SIG-M5 treated with dmso at 0.1 percent for 504 hours (cell line): ENCODE measurements around the gene ALPK3.
A peak's percentile ranks its signal among the peaks of the same experiment; 100 is the strongest.

Experiments used
- DNase-seq: peaks from one replicate; lab custom pipeline; 2025; ENCODE audit not compliant: unreplicated experiment; lab: John Stamatoyannopoulos, UW

The ALPK3 gene

DNA sequence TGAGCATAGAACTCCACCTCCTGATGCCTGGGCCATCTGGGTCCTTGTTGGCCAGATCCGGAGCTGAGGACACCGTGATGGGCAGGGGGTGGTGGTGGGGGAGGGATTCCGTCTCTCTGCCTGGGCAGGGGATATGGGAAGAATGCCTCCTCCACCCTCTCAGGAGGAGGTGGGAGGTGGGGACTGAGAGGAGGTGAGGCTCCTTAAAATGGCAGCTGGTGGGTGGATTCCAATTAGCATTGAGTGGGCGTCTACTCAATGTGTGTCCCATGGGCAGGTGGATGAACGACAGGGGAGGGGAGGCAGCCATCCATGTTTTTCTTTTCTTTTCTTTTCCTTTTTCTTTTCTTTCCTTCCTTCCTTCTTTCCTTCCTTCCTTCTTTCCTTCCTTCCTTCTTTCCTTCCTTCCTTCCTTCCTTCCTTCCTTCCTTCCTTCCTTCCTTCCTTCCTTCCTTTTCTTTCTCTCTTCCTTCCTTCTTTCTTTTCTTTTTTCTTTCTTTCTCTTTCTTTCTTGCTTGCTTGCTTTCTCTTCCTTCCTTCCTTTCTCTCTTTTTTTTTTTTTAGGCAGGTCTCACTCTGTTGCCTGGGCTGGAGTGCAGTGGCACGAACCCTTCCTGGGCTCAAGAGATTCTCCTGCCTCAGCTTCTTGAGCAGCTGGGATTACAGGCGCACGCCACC lies 72.3 kb downstream of the ALPK3 start:
- no peak for DNase-seq

GRCh38 chr15:84889991-84890669 lies 73.0 kb downstream of the ALPK3 start:
- DNase-seq = no peak

DNA sequence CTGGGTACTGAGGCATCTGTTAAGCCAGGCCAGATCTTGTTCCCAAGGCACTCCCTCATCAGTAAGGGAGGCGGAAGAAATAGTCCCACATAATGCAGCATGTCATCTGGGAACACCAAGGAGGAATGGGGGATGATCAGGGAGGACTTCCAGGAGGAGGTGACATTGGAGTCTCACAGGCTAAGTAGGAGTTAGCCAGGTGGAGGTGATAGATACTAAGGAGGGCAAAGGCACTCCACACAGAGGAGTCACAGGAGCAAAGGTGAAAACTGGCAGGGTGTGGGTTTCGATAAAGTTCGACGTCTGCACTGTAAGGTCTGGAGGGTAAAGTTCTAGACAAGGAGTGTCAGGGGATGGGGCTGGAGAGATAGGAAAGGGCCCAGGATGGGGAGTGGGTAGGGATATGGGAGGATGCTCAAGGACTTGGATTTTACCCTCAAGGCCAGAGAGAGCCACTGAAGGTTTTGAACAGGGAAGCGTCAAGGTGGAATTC lies 73.6 kb downstream of the ALPK3 start:
- DNase-seq = no peak

DNA sequence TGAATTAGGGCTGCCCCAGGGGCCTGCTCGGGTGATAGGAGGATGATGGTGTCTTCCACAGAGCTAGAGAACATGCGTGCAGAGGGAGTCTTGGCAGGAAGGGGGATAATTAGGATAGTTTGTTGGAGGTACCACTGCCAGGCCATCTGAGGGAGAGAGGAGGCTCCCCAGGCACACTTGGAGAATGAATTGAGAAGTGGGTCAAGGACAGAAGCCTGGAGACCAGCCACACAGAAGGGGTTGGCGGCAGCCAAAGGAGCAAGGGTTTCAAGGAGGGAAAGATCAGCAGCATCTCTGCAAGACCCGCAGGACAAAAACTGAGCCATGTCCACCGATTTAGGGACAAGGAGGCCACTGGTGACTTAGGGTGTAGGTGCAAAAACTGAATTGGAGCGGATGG lies 74.2 kb downstream of the ALPK3 start:
- DNase-seq = no peak

DNA sequence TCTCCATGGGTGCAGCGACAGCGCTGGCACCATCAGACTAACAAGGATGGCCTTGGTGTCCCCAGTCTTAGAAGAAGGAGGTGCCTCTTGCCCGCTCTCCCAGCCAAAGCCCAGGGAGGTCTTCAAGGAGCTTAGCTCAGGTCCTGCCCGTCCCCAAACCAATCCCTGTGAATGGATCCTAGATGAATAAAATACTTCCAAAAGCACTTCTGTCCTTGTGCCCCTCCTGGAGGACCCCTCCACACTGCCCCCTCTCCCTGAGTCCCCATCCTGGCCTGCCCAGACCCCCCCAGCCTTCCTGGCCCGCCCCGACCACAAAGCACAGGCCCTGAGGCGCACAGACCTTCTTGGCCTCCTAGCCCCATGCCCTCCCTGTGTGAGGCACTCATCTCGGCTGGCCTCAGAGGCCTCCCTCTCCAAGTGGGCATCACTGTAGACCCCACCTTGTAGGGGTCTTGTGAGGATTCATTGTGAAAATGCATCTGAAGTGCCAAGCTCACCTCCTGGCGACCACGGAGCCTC lies 75.7 kb downstream of the ALPK3 start:
- DNase-seq = no peak

- DNase-seq = no peak
These were observed 76.5 kb downstream of the ALPK3 start for GRCh38 chr15:84893607-84894006.

- peak; percentile 24 for DNase-seq
These were observed 77.7 kb downstream of the ALPK3 start for GRCh38 chr15:84894736-84895425.

GRCh38 chr15:84898761-84899160 lies 81.6 kb downstream of the ALPK3 start:
- no peak for DNase-seq

DNA sequence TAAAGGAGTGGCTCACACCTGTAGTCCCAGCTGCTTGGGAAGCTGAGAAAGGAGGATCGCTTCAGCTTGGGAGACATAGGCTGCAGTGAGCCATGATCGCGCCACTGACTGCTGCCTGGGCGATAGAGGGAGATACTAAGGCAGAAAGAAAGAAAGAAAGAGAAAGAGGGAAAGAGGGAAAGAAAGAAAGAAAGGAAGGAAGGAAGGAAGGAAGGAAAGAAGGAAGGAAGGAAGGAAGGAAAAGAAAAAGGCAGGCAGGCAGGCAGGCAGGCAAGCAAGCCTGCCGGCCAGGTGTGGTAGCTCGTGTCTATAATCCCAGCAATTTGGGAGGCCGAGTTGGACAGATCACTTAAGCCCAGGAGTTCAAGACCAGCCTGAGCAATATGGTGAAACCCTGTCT lies 82.6 kb downstream of the ALPK3 start:
- DNase-seq = no peak

- no peak for DNase-seq
These were observed 84.4 kb downstream of the ALPK3 start for GRCh38 chr15:84901540-84901939.

DNA sequence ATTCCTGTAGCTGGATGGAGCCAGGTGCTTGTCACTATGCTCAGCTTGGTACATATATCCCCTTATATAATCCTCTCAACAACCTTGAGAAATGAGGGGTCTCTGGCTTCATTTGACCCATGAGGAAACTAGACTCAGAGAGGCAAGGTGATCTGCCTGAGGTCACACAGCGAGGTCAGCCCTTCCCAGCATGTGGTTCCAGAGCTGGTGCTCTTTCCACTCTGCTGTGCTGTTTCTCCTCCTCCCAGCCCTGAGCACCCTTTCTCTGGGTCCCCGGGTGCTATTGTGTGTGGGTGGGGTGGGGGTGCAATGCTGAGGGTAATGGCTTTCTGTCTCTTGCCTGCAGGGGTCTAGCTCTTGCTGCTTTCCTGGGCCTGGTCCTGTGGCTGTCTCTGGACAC lies 86.6 kb downstream of the ALPK3 start:
- no peak for DNase-seq

- no peak for DNase-seq
These were observed 87.3 kb downstream of the ALPK3 start for GRCh38 chr15:84904419-84904818.

GRCh38 chr15:84905016-84905916 lies 88.1 kb downstream of the ALPK3 start:
- DNase-seq = no peak

GRCh38 chr15:84907731-84908130 lies 90.6 kb downstream of the ALPK3 start:
- DNase-seq = no peak

DNA sequence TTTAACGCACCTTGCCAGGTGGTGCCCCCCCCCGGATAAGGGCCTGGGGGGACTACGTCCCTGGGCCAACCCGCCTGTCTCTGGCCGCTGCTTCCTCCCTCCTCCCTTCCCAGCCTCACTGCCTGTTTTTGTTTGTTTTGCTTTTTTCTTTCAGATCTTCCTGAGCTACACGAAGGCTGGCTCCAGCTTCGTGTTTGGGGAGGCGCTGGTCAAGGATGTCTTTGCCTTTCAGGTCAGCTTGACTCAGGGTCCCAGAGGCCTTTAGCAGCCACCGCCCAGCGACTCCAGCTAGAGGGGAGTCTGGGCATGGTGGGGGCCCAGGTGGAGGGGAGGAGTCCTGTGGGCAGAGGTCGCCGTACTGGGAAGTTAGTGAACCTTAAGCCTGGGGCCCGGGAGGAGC lies 91.4 kb downstream of the ALPK3 start:
- no peak for DNase-seq

GRCh38 chr15:84909029-84909428 lies 91.9 kb downstream of the ALPK3 start:
- DNase-seq = no peak

DNA sequence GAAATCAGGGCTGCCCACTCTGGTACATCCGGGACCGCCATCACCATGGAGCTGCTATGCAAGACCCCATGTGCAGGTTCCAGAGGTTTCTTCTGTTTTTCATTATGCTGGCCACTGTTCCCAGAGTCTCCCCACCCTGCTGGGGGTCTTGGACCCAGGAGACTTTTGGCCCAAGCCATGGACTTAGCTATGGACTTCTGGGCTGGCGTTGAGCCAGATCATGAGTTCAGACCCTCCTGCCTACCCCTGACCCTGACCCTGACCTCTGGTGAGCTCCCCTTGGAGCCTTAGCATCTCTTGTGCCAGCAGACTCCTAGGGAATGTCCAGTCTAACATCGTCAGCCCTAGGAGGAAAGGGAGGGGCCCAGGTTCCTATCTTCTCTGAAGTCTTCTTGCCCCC lies 92.6 kb downstream of the ALPK3 start:
- DNase-seq = no peak

- DNase-seq = no peak
These were observed 93.9 kb downstream of the ALPK3 start for GRCh38 chr15:84910928-84911623.

DNA sequence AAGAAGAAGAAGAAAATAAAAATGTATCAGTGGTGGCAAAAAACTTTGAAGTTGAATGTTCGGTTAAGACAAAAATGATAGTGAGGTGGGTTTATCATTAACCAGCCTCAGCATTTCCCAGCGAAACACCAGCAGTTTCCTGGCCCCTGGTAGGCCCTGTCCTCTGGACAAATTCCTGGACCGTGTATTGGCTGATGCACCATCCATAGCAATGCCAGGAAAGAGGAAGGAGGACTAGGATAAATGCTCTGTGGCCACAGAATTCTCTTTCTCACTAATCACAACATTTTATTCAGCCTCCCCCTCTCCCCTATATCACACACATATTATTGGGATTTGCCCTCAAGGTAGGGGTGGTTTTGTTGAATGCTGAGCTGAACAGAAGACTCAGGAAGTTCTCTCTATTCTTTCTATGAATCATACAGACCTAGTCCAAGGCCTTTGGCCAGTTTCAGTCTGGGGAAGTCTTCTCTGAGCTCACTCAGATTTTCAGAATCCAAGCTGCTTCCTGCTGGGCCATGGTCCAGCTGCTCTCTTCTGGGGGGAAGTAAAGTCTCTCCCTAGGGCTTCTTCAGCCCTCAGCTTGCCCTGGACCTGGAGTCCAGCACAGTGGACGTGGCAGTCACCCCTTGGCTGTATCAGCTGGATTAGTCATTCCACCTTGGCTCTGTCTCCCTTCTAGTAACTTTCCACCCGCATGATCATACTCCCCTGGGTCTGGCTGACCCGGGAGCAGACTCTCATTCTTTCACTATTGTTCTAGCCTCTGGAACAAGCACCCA lies 94.9 kb downstream of the ALPK3 start:
- no peak for DNase-seq

DNA sequence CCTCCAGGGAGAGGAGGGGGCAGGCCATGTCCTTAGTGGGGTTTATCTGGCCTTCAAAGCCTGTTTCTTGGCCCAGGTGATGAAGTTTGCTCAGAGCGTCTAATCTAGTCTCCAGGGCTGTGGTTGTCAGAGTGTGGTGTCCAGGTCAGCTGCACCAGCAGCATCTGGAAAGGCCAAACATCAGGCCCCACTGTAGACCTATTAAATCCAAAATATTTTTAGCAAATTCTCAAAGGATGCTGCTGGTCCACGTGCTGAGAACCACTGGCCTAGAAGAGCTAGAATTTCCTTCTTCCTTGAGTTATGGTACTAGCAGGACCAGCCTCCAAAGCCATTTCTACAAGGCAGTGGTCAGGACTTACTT lies 96.2 kb downstream of the ALPK3 start:
- DNase-seq = no peak
